Measurements from ENCODE around the gene ELOVL5.
"Not testable (repeated sequence)": the region's sequence is repeated elsewhere in the genome, so short reads cannot be mapped to it uniquely, and the experiment has no call there.

Gene ELOVL5

GRCh38 chr6:53347250-53347920 lies 1.4 kb downstream of the ELOVL5 start:
- no peak for TF ChIP-seq Cebpa-rat (IDR thresholded peaks at IDR 0.05)
- H3K9ac ChIP-seq = peak overlapping the region; percentile 95
- peak overlapping the region; percentile 93 for H3K4me2 ChIP-seq
- H3K4me1 ChIP-seq = peaks cover 68% of the 10 kb centered on the region
- H4K20me1 ChIP-seq = peaks cover 61% of the 10 kb centered on the region
- no peaks in the 10 kb centered on the region for H3K27me3 ChIP-seq
- H3K9me3 ChIP-seq = no peaks in the 10 kb centered on the region
- H3K36me3 ChIP-seq = peaks cover 16% of the 10 kb centered on the region; the same call in 1 of the 2 replicates
- H3K4me3 ChIP-seq = peak overlapping the region; percentile 99
- H3K27ac ChIP-seq = peak overlapping the region; percentile 94

GRCh38 chr6:53346049-53346448 lies 2.7 kb downstream of the ELOVL5 start:
- not testable (repeated sequence) for H3K9ac ChIP-seq, H3K4me3 ChIP-seq, H3K9me3 ChIP-seq, H3K27ac ChIP-seq, H3K27me3 ChIP-seq
- Histone ChIP-seq H3K4me2 (peak overlapping the region; percentile 93), H4K20me1 (peaks cover 74% of the 10 kb centered on the region), H3K36me3 (peaks cover 16% of the 10 kb centered on the region; the same call in 1 of the 2 replicates), H3K4me1 (peaks cover 77% of the 10 kb centered on the region)

- H3K27ac ChIP-seq = no peak overlapping the region
- TF ChIP-seq Cebpa-rat (IDR thresholded peaks at IDR 0.05) = no peak
- peaks cover 85% of the 10 kb centered on the region for H4K20me1 ChIP-seq
- H3K9ac ChIP-seq = 0 out of 2 replicates have a peak overlapping the region, but pooled peaks have one; percentile 2
- H3K4me1 ChIP-seq = peaks cover 73% of the 10 kb centered on the region
- H3K9me3 ChIP-seq = no peaks in the 10 kb centered on the region
- no peaks in the 10 kb centered on the region for H3K27me3 ChIP-seq
- no peak overlapping the region for H3K4me3 ChIP-seq
- H3K4me2 ChIP-seq = peak overlapping the region; percentile 43
- H3K36me3 ChIP-seq = peaks cover 16% of the 10 kb centered on the region; the same call in 1 of the 2 replicates
These were observed 3.8 kb downstream of the ELOVL5 start for GRCh38 chr6:53344969-53345368.

GRCh38 chr6:53343092-53343491 lies 5.7 kb downstream of the ELOVL5 start:
- peaks cover 19% of the 10 kb centered on the region; the same call in 1 of the 2 replicates for H3K36me3 ChIP-seq
- no peak overlapping the region for H3K27ac ChIP-seq
- no peaks in the 10 kb centered on the region for H3K27me3 ChIP-seq
- peak overlapping the region; percentile 43; the same call in 1 of the 2 replicates for H3K4me2 ChIP-seq
- peaks cover 83% of the 10 kb centered on the region for H3K4me1 ChIP-seq
- peaks cover 100% of the 10 kb centered on the region for H4K20me1 ChIP-seq
- no peak for TF ChIP-seq Cebpa-rat (IDR thresholded peaks at IDR 0.05)
- no peak overlapping the region for H3K9ac ChIP-seq
- H3K4me3 ChIP-seq = no peak overlapping the region
- H3K9me3 ChIP-seq = no peaks in the 10 kb centered on the region

- Histone ChIP-seq H3K36me3 (peaks cover 28% of the 10 kb centered on the region), H4K20me1 (peaks cover 100% of the 10 kb centered on the region), H3K4me2 (peak overlapping the region; percentile 21; the same call in 1 of the 2 replicates), H3K9me3 (no peaks in the 10 kb centered on the region), H3K4me1 (peaks cover 91% of the 10 kb centered on the region), H3K27me3 (no peaks in the 10 kb centered on the region), H3K9ac (no peak overlapping the region), H3K4me3 (no peak overlapping the region), H3K27ac (no peak overlapping the region)
- TF ChIP-seq Cebpa-rat (IDR thresholded peaks at IDR 0.05) = no peak
These were observed 6.5 kb downstream of the ELOVL5 start for GRCh38 chr6:53342217-53342616.

GRCh38 chr6:53340536-53340935 lies 8.2 kb downstream of the ELOVL5 start:
- Histone ChIP-seq H3K36me3 (peaks cover 27% of the 10 kb centered on the region), H3K4me1 (peaks cover 93% of the 10 kb centered on the region), H4K20me1 (peaks cover 100% of the 10 kb centered on the region), H3K27ac (no peak overlapping the region), H3K9me3 (no peaks in the 10 kb centered on the region), H3K4me3 (no peak overlapping the region), H3K27me3 (no peaks in the 10 kb centered on the region), H3K9ac (no peak overlapping the region), H3K4me2 (peak overlapping the region; percentile 28; the same call in 1 of the 2 replicates)
- no peak for TF ChIP-seq Cebpa-rat (IDR thresholded peaks at IDR 0.05)

- Histone ChIP-seq H4K20me1 (peaks cover 100% of the 10 kb centered on the region), H3K4me3 (no peak overlapping the region), H3K9me3 (no peaks in the 10 kb centered on the region), H3K36me3 (peaks cover 29% of the 10 kb centered on the region), H3K4me2 (no peak overlapping the region), H3K9ac (no peak overlapping the region), H3K27ac (no peak overlapping the region), H3K27me3 (no peaks in the 10 kb centered on the region), H3K4me1 (peaks cover 93% of the 10 kb centered on the region)
- TF ChIP-seq Cebpa-rat (IDR thresholded peaks at IDR 0.05) = no peak
These were observed 9.3 kb downstream of the ELOVL5 start for GRCh38 chr6:53339424-53339823.

- Histone ChIP-seq H3K27me3 (no peaks in the 10 kb centered on the region), H3K27ac (no peak overlapping the region), H4K20me1 (peaks cover 100% of the 10 kb centered on the region), H3K36me3 (peaks cover 31% of the 10 kb centered on the region), H3K4me3 (no peak overlapping the region), H3K4me2 (peak overlapping the region; percentile 79), H3K9me3 (no peaks in the 10 kb centered on the region), H3K4me1 (peaks cover 89% of the 10 kb centered on the region), H3K9ac (no peak overlapping the region)
- no peak for TF ChIP-seq Cebpa-rat (IDR thresholded peaks at IDR 0.05)
These were observed 10.4 kb downstream of the ELOVL5 start for GRCh38 chr6:53338304-53338703.

GRCh38 chr6:53336070-53336469 lies 12.7 kb downstream of the ELOVL5 start:
- Histone ChIP-seq H3K4me2 (peak overlapping the region; percentile 79), H3K27me3 (no peaks in the 10 kb centered on the region), H3K4me1 (peaks cover 68% of the 10 kb centered on the region), H3K4me3 (0 out of 2 replicates have a peak overlapping the region, but pooled peaks have one; percentile 34), H4K20me1 (peaks cover 100% of the 10 kb centered on the region), H3K27ac (0 out of 2 replicates have a peak overlapping the region, but pooled peaks have one; percentile 33), H3K36me3 (peaks cover 53% of the 10 kb centered on the region), H3K9ac (peak overlapping the region; percentile 45; the same call in 1 of the 2 replicates), H3K9me3 (peaks cover 15% of the 10 kb centered on the region; the same call in 1 of the 2 replicates)
- no peak for TF ChIP-seq Cebpa-rat (IDR thresholded peaks at IDR 0.05)

- Histone ChIP-seq H3K27me3 (no peaks in the 10 kb centered on the region), H3K4me3 (peak overlapping the region; percentile 34), H4K20me1 (peaks cover 100% of the 10 kb centered on the region), H3K36me3 (peaks cover 58% of the 10 kb centered on the region), H3K9ac (peak overlapping the region; percentile 45), H3K27ac (peak overlapping the region; percentile 47), H3K9me3 (peaks cover 15% of the 10 kb centered on the region; the same call in 1 of the 2 replicates), H3K4me1 (peaks cover 62% of the 10 kb centered on the region), H3K4me2 (peak overlapping the region; percentile 79)
- TF ChIP-seq Cebpa-rat (IDR thresholded peaks at IDR 0.05) = no peak
These were observed 13.3 kb downstream of the ELOVL5 start for GRCh38 chr6:53335224-53335994.

Data from BLaER1 (cell line).